ENCODE data around the gene CARD9.

The CARD9 gene

GRCh38 chr9:136401173-136401922 lies 27.9 kb upstream of the CARD9 start:
- DNase-seq (ENCODE audit: low spot score) = no peak

GRCh38 chr9:136400038-136400834 lies 26.8 kb upstream of the CARD9 start, which contains the start of gene SNAPC4:
SNAPC4 (minus strand) TSS chr9:136400170; CDS start chr9:136398428, 1,742 bp downstream.
- peak; percentile 92 for DNase-seq (ENCODE audit: low spot score)

- DNase-seq (ENCODE audit: low spot score) = no peak
Observed at GRCh38 chr9:136399176-136400037, 25.9 kb upstream of the CARD9 start.

GRCh38 chr9:136398286-136398685 lies 24.8 kb upstream of the CARD9 start:
- no peak for DNase-seq (ENCODE audit: low spot score)

- DNase-seq (ENCODE audit: low spot score) = no peak
Observed at GRCh38 chr9:136397643-136398042, 24.2 kb upstream of the CARD9 start.

- no peak for DNase-seq (ENCODE audit: low spot score)
Observed at GRCh38 chr9:136396219-136396515, 22.7 kb upstream of the CARD9 start.

GRCh38 chr9:136395345-136396218 lies 22.1 kb upstream of the CARD9 start:
- no peak for DNase-seq (ENCODE audit: low spot score)

GRCh38 chr9:136395020-136395340 lies 21.5 kb upstream of the CARD9 start:
- DNase-seq (ENCODE audit: low spot score) = no peak

- no peak for DNase-seq (ENCODE audit: low spot score)
Observed at GRCh38 chr9:136394312-136395019, 21.0 kb upstream of the CARD9 start.

GRCh38 chr9:136393531-136393930 lies 20.1 kb upstream of the CARD9 start:
- DNase-seq (ENCODE audit: low spot score) = no peak

- no peak for DNase-seq (ENCODE audit: low spot score)
Observed at GRCh38 chr9:136392538-136393449, 19.3 kb upstream of the CARD9 start.

- no peak for DNase-seq (ENCODE audit: low spot score)
Observed at GRCh38 chr9:136391737-136392537, 18.5 kb upstream of the CARD9 start.

- DNase-seq (ENCODE audit: low spot score) = no peak
Observed at GRCh38 chr9:136389396-136389795, 15.9 kb upstream of the CARD9 start.

GRCh38 chr9:136387217-136387616 lies 13.7 kb upstream of the CARD9 start:
- no peak for DNase-seq (ENCODE audit: low spot score)

- DNase-seq (ENCODE audit: low spot score) = no peak
Observed at GRCh38 chr9:136386018-136386417, 12.5 kb upstream of the CARD9 start.

- DNase-seq (ENCODE audit: low spot score) = no peak
Observed at GRCh38 chr9:136385015-136385414, 11.5 kb upstream of the CARD9 start.

GRCh38 chr9:136383436-136383835 lies 10.0 kb upstream of the CARD9 start:
- no peak for DNase-seq (ENCODE audit: low spot score)

GRCh38 chr9:136381966-136382513 lies 8.6 kb upstream of the CARD9 start:
- no peak for DNase-seq (ENCODE audit: low spot score)

- DNase-seq (ENCODE audit: low spot score) = no peak
Observed at GRCh38 chr9:136381311-136381710, 7.8 kb upstream of the CARD9 start.

Data from left forelimb (tissue), 1 donor.